HG03342 (cell line): Measurements from ENCODE around the gene EPHA2.

Experiments
- ATAC-seq: cut with Tn5 transposase; IDR thresholded peaks from one replicate; pipeline ENCODE4 v1.9.1; 2021; ENCODE audit warnings: mild to moderate bottlenecking, moderate library complexity; ENCODE audit not compliant: unreplicated experiment

EPHA2 gene

GRCh38 chr1:16077406-16078245, 78.2 kb downstream of the EPHA2 start:
- ATAC-seq = no peak

- no peak for ATAC-seq
Measured at GRCh38 chr1:16076865-16077238, 79.0 kb downstream of the EPHA2 start.

DNA sequence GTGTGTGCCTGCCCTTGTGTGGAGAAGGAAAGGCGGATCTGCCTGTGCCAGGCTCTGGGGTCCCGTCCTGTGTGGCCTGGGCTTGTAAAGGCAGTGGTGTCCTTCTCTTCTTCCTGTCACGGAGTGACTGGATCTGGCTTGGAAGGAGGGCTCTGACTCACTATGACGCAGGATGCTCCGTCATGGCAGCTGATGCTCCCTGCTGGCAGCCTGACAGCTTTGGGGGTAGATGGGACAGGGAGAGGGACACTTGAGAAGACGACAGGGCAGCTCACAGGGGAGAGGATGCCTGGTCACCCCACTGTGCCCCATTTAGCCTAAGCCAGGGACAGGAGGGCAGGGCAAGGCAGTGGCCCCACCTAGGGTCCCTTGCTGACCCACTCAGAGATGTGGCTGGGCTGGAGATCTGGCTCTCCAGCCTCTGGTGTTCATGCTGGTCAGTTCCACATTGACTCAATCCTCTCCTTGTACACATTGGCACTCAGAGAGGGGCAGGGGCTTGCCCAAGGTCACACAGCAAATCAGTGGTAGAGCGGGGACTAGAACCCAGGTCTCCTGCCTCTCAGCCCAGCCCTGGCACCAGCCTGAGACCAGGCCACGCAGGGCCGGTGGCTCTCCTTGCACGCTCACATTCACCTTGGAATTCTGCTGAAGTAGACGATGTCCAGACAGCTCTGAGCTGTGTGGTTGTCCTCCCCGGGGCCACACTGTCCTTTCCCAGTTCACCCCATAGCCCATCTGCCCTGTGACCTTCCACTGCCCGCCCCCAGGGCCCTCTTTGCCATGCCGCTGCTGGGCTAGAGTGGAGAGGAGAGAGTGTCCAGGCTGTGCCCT, 79.6 kb downstream of the EPHA2 start:
- ATAC-seq = no peak

DNA sequence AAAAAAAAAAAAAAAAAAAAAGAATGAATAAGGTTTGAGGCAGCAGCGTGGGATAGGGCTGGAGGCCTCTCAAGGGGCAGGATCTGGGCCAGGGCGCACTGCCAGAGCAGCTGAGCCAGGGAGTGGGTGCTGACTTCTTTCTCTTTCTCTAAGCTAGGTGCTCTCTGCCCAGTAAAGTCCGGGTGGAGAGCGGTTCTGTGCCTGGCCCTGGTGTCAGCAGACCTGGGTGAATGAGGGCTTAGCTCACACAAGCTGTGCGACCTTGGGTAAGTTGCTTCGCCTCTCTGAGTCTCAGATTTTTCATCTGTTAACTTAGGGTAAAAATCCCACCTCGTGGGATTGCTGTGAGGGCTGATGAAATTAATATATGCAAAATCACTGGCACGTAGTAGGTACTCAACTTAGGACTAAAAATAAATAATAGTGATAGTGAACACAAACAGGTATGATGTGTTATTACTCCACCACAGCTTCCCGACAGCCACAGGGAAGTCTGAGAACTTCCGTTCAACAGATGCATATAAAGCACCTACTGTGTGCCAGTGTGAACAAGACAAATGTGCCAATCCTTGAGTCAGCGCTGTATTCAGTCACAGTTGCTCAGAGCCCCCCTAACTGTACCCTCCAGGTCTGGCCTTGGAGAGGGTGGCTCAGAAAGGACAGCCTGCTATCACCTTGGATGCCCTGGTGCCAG, 80.4 kb downstream of the EPHA2 start:
- ATAC-seq = no peak
